Measurements from ENCODE around the gene BACE2.

BACE2 gene

GRCh38 chr21:41180752-41181151 lies 12.8 kb downstream of the BACE2 start:
- H3K27ac ChIP-seq, result no peak overlapping the region

GRCh38 chr21:41182547-41182946 lies 14.6 kb downstream of the BACE2 start:
- TF ChIP-seq CTCF (IDR thresholded peaks at IDR 0.05) (no peak), ZFX (IDR thresholded peaks at IDR 0.05; ENCODE audit: borderline replicate concordance) (no peak)
- H3K27ac ChIP-seq, result no peak overlapping the region

More at GRCh38 chr21:41180752-41181151, 12.8 kb downstream of the BACE2 start:
- TF ChIP-seq ZFX (IDR thresholded peaks at IDR 0.05; ENCODE audit: borderline replicate concordance), result no peak
- no peak for TF ChIP-seq CTCF (IDR thresholded peaks at IDR 0.05)

GRCh38 chr21:41183575-41183974 lies 15.6 kb downstream of the BACE2 start:
- TF ChIP-seq CTCF (IDR thresholded peaks at IDR 0.05) (no peak), ZFX (IDR thresholded peaks at IDR 0.05; ENCODE audit: borderline replicate concordance) (no peak)

GRCh38 chr21:41185802-41186201 lies 17.8 kb downstream of the BACE2 start:
- TF ChIP-seq CTCF (IDR thresholded peaks at IDR 0.05) (no peak), ZFX (IDR thresholded peaks at IDR 0.05; ENCODE audit: borderline replicate concordance) (no peak)
- H3K27ac ChIP-seq, result no peak overlapping the region

More at GRCh38 chr21:41183575-41183974, 15.6 kb downstream of the BACE2 start:
- no peak overlapping the region for H3K27ac ChIP-seq

GRCh38 chr21:41186755-41187536 lies 19.0 kb downstream of the BACE2 start:
- TF ChIP-seq CTCF (IDR thresholded peaks at IDR 0.05) (no peak), ZFX (IDR thresholded peaks at IDR 0.05; ENCODE audit: borderline replicate concordance) (no peak)
- peak overlapping the region; percentile 52 for H3K27ac ChIP-seq

- TF ChIP-seq ZFX (IDR thresholded peaks at IDR 0.05; ENCODE audit: borderline replicate concordance) (no peak), CTCF (IDR thresholded peaks at IDR 0.05) (no peak)
- peak overlapping the region; percentile 52 for H3K27ac ChIP-seq
Observed at GRCh38 chr21:41187537-41188025, 19.6 kb downstream of the BACE2 start.

- TF ChIP-seq ZFX (IDR thresholded peaks at IDR 0.05; ENCODE audit: borderline replicate concordance) (no peak), CTCF (IDR thresholded peaks at IDR 0.05) (no peak)
- H3K27ac ChIP-seq, result no peak overlapping the region
Observed at GRCh38 chr21:41188486-41189149, 20.7 kb downstream of the BACE2 start.

Measured in 22Rv1 (cell line).